ENCODE results near the gene CASZ1.

The CASZ1 gene

GRCh38 chr1:10656431-10656830, 140.0 kb downstream of the CASZ1 start:
- no peaks in the 10 kb centered on the region for H3K4me1 ChIP-seq (ENCODE audit: insufficient read depth, low read length)
- no peak overlapping the region for H3K9ac ChIP-seq (ENCODE audit: low read depth, low read length)
- peaks cover 8% of the 10 kb centered on the region for H3K27me3 ChIP-seq (ENCODE audit: insufficient read depth, low read length)
- no peak overlapping the region for H3K4me3 ChIP-seq (ENCODE audit: low read length)
- no peaks in the 10 kb centered on the region for H3K36me3 ChIP-seq (ENCODE audit: insufficient read depth, low read depth, low read length)
- no peaks in the 10 kb centered on the region for H3K9me3 ChIP-seq (ENCODE audit: insufficient read depth, low read depth, low read length)
- H3K27ac ChIP-seq (ENCODE audit: low read length), result no peak overlapping the region

GRCh38 chr1:10655002-10655401, 141.4 kb downstream of the CASZ1 start:
- H3K9ac ChIP-seq (ENCODE audit: low read depth, low read length), result no peak overlapping the region
- H3K4me1 ChIP-seq (ENCODE audit: insufficient read depth, low read length), result no peaks in the 10 kb centered on the region; the same call in 1 of the 2 replicates
- no peaks in the 10 kb centered on the region for H3K36me3 ChIP-seq (ENCODE audit: insufficient read depth, low read depth, low read length)
- H3K9me3 ChIP-seq (ENCODE audit: insufficient read depth, low read depth, low read length), result no peaks in the 10 kb centered on the region
- H3K27me3 ChIP-seq (ENCODE audit: insufficient read depth, low read length), result peaks cover 19% of the 10 kb centered on the region
- no peak overlapping the region for H3K4me3 ChIP-seq (ENCODE audit: low read length)
- no peak overlapping the region for H3K27ac ChIP-seq (ENCODE audit: low read length)

GRCh38 chr1:10653370-10654125, 142.9 kb downstream of the CASZ1 start:
- peaks cover 29% of the 10 kb centered on the region for H3K27me3 ChIP-seq (ENCODE audit: insufficient read depth, low read length)
- no peak overlapping the region for H3K27ac ChIP-seq (ENCODE audit: low read length)
- H3K36me3 ChIP-seq (ENCODE audit: insufficient read depth, low read depth, low read length), result no peaks in the 10 kb centered on the region
- H3K9me3 ChIP-seq (ENCODE audit: insufficient read depth, low read depth, low read length), result no peaks in the 10 kb centered on the region
- no peaks in the 10 kb centered on the region; the same call in 1 of the 2 replicates for H3K4me1 ChIP-seq (ENCODE audit: insufficient read depth, low read length)
- H3K9ac ChIP-seq (ENCODE audit: low read depth, low read length), result no peak overlapping the region
- no peak overlapping the region for H3K4me3 ChIP-seq (ENCODE audit: low read length)

GRCh38 chr1:10652626-10653025, 143.8 kb downstream of the CASZ1 start:
- Histone ChIP-seq H3K4me1 (ENCODE audit: insufficient read depth, low read length) (no peaks in the 10 kb centered on the region; the same call in 1 of the 2 replicates), H3K36me3 (ENCODE audit: insufficient read depth, low read depth, low read length) (no peaks in the 10 kb centered on the region), H3K9me3 (ENCODE audit: insufficient read depth, low read depth, low read length) (no peaks in the 10 kb centered on the region), H3K4me3 (ENCODE audit: low read length) (no peak overlapping the region), H3K9ac (ENCODE audit: low read depth, low read length) (no peak overlapping the region), H3K27ac (ENCODE audit: low read length) (no peak overlapping the region), H3K27me3 (ENCODE audit: insufficient read depth, low read length) (peaks cover 33% of the 10 kb centered on the region)

- no peaks in the 10 kb centered on the region for H3K9me3 ChIP-seq (ENCODE audit: insufficient read depth, low read depth, low read length)
Observed at GRCh38 chr1:10651793-10652192, 144.7 kb downstream of the CASZ1 start.

GRCh38 chr1:10651389-10651766, 145.1 kb downstream of the CASZ1 start:
- Histone ChIP-seq H3K36me3 (ENCODE audit: insufficient read depth, low read depth, low read length) (no peaks in the 10 kb centered on the region), H3K4me1 (ENCODE audit: insufficient read depth, low read length) (no peaks in the 10 kb centered on the region; the same call in 1 of the 2 replicates), H3K4me3 (ENCODE audit: low read length) (no peak overlapping the region; the same call in 1 of the 2 replicates), H3K9ac (ENCODE audit: low read depth, low read length) (no peak overlapping the region), H3K27me3 (ENCODE audit: insufficient read depth, low read length) (peaks cover 33% of the 10 kb centered on the region), H3K27ac (ENCODE audit: low read length) (no peak overlapping the region), H3K9me3 (ENCODE audit: insufficient read depth, low read depth, low read length) (no peaks in the 10 kb centered on the region)

More at GRCh38 chr1:10651793-10652192, 144.7 kb downstream of the CASZ1 start:
- Histone ChIP-seq H3K27me3 (ENCODE audit: insufficient read depth, low read length) (peaks cover 33% of the 10 kb centered on the region), H3K4me3 (ENCODE audit: low read length) (no peak overlapping the region; the same call in 1 of the 2 replicates), H3K9ac (ENCODE audit: low read depth, low read length) (no peak overlapping the region), H3K36me3 (ENCODE audit: insufficient read depth, low read depth, low read length) (no peaks in the 10 kb centered on the region), H3K27ac (ENCODE audit: low read length) (no peak overlapping the region), H3K4me1 (ENCODE audit: insufficient read depth, low read length) (no peaks in the 10 kb centered on the region; the same call in 1 of the 2 replicates)

- Histone ChIP-seq H3K9ac (ENCODE audit: low read depth, low read length) (no peak overlapping the region), H3K4me3 (ENCODE audit: low read length) (peak overlapping the region; percentile 58; the same call in 1 of the 2 replicates), H3K27me3 (ENCODE audit: insufficient read depth, low read length) (peaks cover 33% of the 10 kb centered on the region), H3K36me3 (ENCODE audit: insufficient read depth, low read depth, low read length) (no peaks in the 10 kb centered on the region), H3K27ac (ENCODE audit: low read length) (no peak overlapping the region), H3K4me1 (ENCODE audit: insufficient read depth, low read length) (no peaks in the 10 kb centered on the region; the same call in 1 of the 2 replicates), H3K9me3 (ENCODE audit: insufficient read depth, low read depth, low read length) (no peaks in the 10 kb centered on the region)
Observed at GRCh38 chr1:10650556-10651388, 145.7 kb downstream of the CASZ1 start.

GRCh38 chr1:10649517-10650201, 146.8 kb downstream of the CASZ1 start:
- Histone ChIP-seq H3K27me3 (ENCODE audit: insufficient read depth, low read length) (peaks cover 33% of the 10 kb centered on the region), H3K36me3 (ENCODE audit: insufficient read depth, low read depth, low read length) (no peaks in the 10 kb centered on the region), H3K4me1 (ENCODE audit: insufficient read depth, low read length) (no peaks in the 10 kb centered on the region; the same call in 1 of the 2 replicates), H3K9me3 (ENCODE audit: insufficient read depth, low read depth, low read length) (no peaks in the 10 kb centered on the region), H3K27ac (ENCODE audit: low read length) (no peak overlapping the region), H3K9ac (ENCODE audit: low read depth, low read length) (no peak overlapping the region), H3K4me3 (ENCODE audit: low read length) (peak overlapping the region; percentile 58)

GRCh38 chr1:10648689-10649516, 147.5 kb downstream of the CASZ1 start:
- Histone ChIP-seq H3K4me1 (ENCODE audit: insufficient read depth, low read length) (no peaks in the 10 kb centered on the region; the same call in 1 of the 2 replicates), H3K36me3 (ENCODE audit: insufficient read depth, low read depth, low read length) (no peaks in the 10 kb centered on the region), H3K27ac (ENCODE audit: low read length) (no peak overlapping the region), H3K9ac (ENCODE audit: low read depth, low read length) (no peak overlapping the region), H3K4me3 (ENCODE audit: low read length) (peak overlapping the region; percentile 58; the same call in 1 of the 2 replicates), H3K9me3 (ENCODE audit: insufficient read depth, low read depth, low read length) (no peaks in the 10 kb centered on the region), H3K27me3 (ENCODE audit: insufficient read depth, low read length) (peaks cover 33% of the 10 kb centered on the region)

GRCh38 chr1:10647414-10648170, 148.9 kb downstream of the CASZ1 start:
- H3K27ac ChIP-seq (ENCODE audit: low read length), result no peak overlapping the region
- H3K4me3 ChIP-seq (ENCODE audit: low read length), result no peak overlapping the region
- no peaks in the 10 kb centered on the region for H3K9me3 ChIP-seq (ENCODE audit: insufficient read depth, low read depth, low read length)
- H3K36me3 ChIP-seq (ENCODE audit: insufficient read depth, low read depth, low read length), result no peaks in the 10 kb centered on the region
- H3K9ac ChIP-seq (ENCODE audit: low read depth, low read length), result no peak overlapping the region
- H3K4me1 ChIP-seq (ENCODE audit: insufficient read depth, low read length), result no peaks in the 10 kb centered on the region; the same call in 1 of the 2 replicates
- peaks cover 33% of the 10 kb centered on the region for H3K27me3 ChIP-seq (ENCODE audit: insufficient read depth, low read length)

Data from iPS-20b (cell line).